ENCODE measurements around the gene HDGFL2.
A peak's percentile ranks its signal among the peaks of the same experiment; 100 is the strongest.

The HDGFL2 gene

GRCh38 chr19:4447327-4448146 is 24.6 kb upstream of the HDGFL2 start:
- Mint-ChIP-seq H3K4me3 (no peak overlapping the region), H3K4me1 (peaks cover 43% of the 10 kb centered on the region), H3K27ac (no peak overlapping the region), H3K27me3 (ENCODE audit: low read depth, poor library complexity) (no peaks in the 10 kb centered on the region), H3K36me3 (ENCODE audit: low read depth) (peaks cover 29% of the 10 kb centered on the region), H3K9me3 (no peaks in the 10 kb centered on the region)
- TF ChIP-seq, protein P1, sequence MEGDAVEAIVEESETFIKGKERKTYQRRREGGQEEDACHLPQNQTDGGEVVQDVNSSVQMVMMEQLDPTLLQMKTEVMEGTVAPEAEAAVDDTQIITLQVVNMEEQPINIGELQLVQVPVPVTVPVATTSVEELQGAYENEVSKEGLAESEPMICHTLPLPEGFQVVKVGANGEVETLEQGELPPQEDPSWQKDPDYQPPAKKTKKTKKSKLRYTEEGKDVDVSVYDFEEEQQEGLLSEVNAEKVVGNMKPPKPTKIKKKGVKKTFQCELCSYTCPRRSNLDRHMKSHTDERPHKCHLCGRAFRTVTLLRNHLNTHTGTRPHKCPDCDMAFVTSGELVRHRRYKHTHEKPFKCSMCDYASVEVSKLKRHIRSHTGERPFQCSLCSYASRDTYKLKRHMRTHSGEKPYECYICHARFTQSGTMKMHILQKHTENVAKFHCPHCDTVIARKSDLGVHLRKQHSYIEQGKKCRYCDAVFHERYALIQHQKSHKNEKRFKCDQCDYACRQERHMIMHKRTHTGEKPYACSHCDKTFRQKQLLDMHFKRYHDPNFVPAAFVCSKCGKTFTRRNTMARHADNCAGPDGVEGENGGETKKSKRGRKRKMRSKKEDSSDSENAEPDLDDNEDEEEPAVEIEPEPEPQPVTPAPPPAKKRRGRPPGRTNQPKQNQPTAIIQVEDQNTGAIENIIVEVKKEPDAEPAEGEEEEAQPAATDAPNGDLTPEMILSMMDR (IDR thresholded peaks at IDR 0.05): no peak
- DNase-seq: no peak

GRCh38 chr19:4448147-4448985 is 23.7 kb upstream of the HDGFL2 start:
- Mint-ChIP-seq H3K27ac (peak overlapping the region; percentile 32), H3K4me1 (peaks cover 43% of the 10 kb centered on the region), H3K27me3 (ENCODE audit: low read depth, poor library complexity) (no peaks in the 10 kb centered on the region), H3K36me3 (ENCODE audit: low read depth) (peaks cover 29% of the 10 kb centered on the region), H3K9me3 (no peaks in the 10 kb centered on the region), H3K4me3 (no peak overlapping the region)
- TF ChIP-seq, protein P1 (IDR thresholded peaks at IDR 0.05): no peak
- no peak for DNase-seq

GRCh38 chr19:4449022-4449638 is 23.0 kb upstream of the HDGFL2 start:
- Mint-ChIP-seq H3K9me3 (no peaks in the 10 kb centered on the region), H3K4me1 (peaks cover 40% of the 10 kb centered on the region), H3K27me3 (ENCODE audit: low read depth, poor library complexity) (no peaks in the 10 kb centered on the region), H3K4me3 (peak overlapping the region; percentile 50), H3K36me3 (ENCODE audit: low read depth) (peaks cover 29% of the 10 kb centered on the region), H3K27ac (peak overlapping the region; percentile 83)
- TF ChIP-seq, protein P1 (IDR thresholded peaks at IDR 0.05): no peak
- no peak for DNase-seq

GRCh38 chr19:4449639-4450028 is 22.5 kb upstream of the HDGFL2 start:
- TF ChIP-seq, protein P1 (IDR thresholded peaks at IDR 0.05): no peak
- H3K27me3 Mint-ChIP-seq (ENCODE audit: low read depth, poor library complexity): no peaks in the 10 kb centered on the region
- H3K4me3 Mint-ChIP-seq: peak overlapping the region; percentile 50
- H3K4me1 Mint-ChIP-seq: peaks cover 41% of the 10 kb centered on the region
- H3K36me3 Mint-ChIP-seq (ENCODE audit: low read depth): peaks cover 29% of the 10 kb centered on the region
- peak overlapping the region; percentile 83 for H3K27ac Mint-ChIP-seq
- no peak for DNase-seq
- H3K9me3 Mint-ChIP-seq: no peaks in the 10 kb centered on the region

DNA sequence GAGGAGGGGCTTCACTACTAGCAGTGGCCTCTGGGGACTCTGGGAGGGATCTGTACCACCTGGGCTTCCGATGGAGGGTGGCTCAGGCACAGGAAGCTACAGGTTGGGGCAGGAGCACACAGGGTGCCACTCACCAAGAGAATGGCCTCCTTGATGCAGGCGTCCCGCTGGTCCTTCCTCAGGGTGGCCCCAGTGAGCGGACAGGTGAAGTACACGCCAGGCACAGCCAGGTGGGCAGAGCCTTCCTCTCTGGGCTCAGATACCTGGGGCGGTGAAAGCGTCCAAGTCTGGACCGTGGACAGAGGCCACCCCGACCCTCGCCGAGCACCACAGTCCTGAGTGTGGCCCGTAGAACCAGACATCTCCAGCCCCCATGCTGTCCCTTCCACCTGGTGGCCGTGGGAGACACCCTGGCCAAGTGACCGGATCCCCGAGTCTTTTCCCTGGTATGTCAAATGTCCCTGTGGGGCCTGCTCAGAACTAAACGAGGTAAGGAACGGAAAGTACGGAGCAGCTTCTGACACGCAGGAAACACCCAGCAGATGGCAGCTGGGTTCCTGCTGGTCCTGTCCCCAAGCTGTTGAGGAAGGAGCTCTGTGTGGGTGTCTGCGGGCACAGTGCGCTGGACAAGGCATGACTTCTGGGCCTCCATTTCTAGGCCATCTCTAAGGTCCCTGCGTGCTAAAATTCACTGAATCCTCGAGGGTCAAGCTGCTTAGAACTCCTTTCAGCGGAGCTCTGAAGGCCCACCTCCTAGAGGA is 19.7 kb upstream of the HDGFL2 start:
- DNase-seq: no peak
- Mint-ChIP-seq H3K4me1 (peaks cover 49% of the 10 kb centered on the region), H3K4me3 (no peak overlapping the region), H3K9me3 (no peaks in the 10 kb centered on the region), H3K27ac (peak overlapping the region; percentile 61), H3K36me3 (ENCODE audit: low read depth) (peaks cover 29% of the 10 kb centered on the region), H3K27me3 (ENCODE audit: low read depth, poor library complexity) (no peaks in the 10 kb centered on the region)
- TF ChIP-seq, protein P1 (IDR thresholded peaks at IDR 0.05): no peak
